WI38 (cell line): Measurements from ENCODE around the gene FBN2.

Experiments used
- H3K4me3 ChIP-seq: 2 replicates; pipeline ENCODE4 v1.5.1; 2011; ENCODE audit warnings: low read depth, mild to moderate bottlenecking, control low read depth, low read length
- CTCF ChIP-seq: IDR thresholded peaks from 2 replicates; pipeline ENCODE4 v1.5.1; 2012; ENCODE audit warnings: low read depth, mild to moderate bottlenecking, control low read depth, low read length

Gene FBN2

GRCh38 chr5:128349044-128349858 is 188.8 kb downstream of the FBN2 start:
- H3K4me3 ChIP-seq = no peak overlapping the region
- TF ChIP-seq CTCF = no peak

GRCh38 chr5:128346038-128346437 is 192.0 kb downstream of the FBN2 start:
- TF ChIP-seq CTCF = no peak
- H3K4me3 ChIP-seq = no peak overlapping the region

GRCh38 chr5:128345247-128345646 is 192.8 kb downstream of the FBN2 start:
- no peak for TF ChIP-seq CTCF

GRCh38 chr5:128343168-128343567 is 194.9 kb downstream of the FBN2 start:
- no peak for TF ChIP-seq CTCF
- H3K4me3 ChIP-seq = no peak overlapping the region

More at GRCh38 chr5:128345247-128345646, 192.8 kb downstream of the FBN2 start:
- H3K4me3 ChIP-seq = no peak overlapping the region

- no peak overlapping the region for H3K4me3 ChIP-seq
- TF ChIP-seq CTCF = no peak
Observed at GRCh38 chr5:128341056-128341455, 197.0 kb downstream of the FBN2 start.

- H3K4me3 ChIP-seq = no peak overlapping the region
- no peak for TF ChIP-seq CTCF
Observed at GRCh38 chr5:128340648-128341047, 197.4 kb downstream of the FBN2 start.

GRCh38 chr5:128339585-128339984 is 198.5 kb downstream of the FBN2 start:
- no peak for TF ChIP-seq CTCF
- H3K4me3 ChIP-seq = no peak overlapping the region
